ENCODE data around the gene TXNDC17.
"Not testable (repeated sequence)": the region's sequence is repeated elsewhere in the genome, so short reads cannot be mapped to it uniquely, and the experiment has no call there.

TXNDC17 gene

DNA sequence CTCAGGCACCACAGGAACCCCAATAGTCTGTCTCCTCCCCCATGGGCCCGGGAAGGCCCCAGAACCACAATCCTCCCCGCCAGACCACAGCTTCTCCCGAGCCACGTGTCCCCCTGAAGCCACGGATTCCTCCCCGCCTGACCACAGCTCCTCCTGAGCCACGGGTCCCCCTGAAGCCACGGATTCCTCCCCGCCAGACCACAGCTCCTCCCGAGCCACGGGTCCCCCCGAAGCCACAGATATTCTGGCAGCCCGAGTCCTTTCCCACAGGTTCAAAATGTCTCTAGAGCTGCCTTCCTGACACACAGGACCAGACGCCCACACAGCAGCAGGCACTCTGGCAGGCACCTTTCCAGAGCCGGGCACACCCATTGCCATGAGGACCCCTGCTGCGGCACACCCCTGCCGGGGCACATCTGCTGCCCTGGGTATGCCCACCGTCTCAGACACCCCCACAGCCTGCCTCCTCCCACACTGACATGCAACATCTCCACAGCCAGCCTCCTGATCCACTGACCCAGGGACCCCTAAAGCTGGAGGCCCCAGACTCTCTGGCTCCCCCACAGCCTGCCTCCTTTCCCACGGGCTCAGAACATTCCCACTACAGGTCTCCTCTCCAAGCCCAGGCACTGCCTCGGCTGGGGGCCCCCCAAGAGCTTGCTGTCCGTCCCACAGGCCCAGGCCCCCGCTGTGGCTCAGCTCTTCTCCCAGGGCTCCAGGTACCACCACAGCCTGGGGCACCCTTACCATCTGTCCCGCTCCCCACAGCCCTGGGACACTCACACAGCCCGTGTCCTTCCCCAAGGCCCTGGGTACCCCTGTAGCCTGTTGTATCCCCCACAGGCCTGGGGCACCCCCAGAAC, 2.6 kb upstream of the TXNDC17 start:
- DNase-seq, result no peak

DNA sequence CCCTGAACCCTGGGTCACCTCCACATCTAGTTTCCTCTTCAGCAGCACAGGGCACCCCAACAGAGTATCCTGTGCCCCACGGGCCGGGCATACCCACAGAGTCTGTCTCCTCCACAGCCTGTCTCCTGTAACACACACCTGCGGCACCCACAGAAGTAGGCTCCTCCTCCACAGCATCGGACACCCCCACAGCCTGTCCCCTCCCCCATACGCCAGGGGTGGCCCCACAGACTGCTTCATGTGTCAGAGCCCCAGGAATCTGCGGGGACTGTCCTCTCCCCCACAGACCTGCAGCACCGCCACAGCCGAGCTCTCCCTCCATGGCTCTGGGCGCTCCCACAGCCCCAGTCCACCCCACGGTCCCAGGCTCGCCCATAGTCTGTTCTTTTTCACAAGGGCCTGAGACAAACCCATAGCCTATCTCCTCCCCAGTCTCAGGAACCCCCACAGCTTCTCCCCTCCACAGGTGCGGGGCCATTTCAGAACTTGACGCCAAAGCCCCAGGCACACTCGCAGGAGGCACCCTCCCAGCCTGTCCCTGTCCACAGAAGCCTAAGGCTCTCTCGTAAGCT, 1.8 kb upstream of the TXNDC17 start:
- no peak for DNase-seq

GRCh38 chr17:6639586-6640535, 999 bp upstream of the TXNDC17 start:
- DNase-seq, result no peak

DNA sequence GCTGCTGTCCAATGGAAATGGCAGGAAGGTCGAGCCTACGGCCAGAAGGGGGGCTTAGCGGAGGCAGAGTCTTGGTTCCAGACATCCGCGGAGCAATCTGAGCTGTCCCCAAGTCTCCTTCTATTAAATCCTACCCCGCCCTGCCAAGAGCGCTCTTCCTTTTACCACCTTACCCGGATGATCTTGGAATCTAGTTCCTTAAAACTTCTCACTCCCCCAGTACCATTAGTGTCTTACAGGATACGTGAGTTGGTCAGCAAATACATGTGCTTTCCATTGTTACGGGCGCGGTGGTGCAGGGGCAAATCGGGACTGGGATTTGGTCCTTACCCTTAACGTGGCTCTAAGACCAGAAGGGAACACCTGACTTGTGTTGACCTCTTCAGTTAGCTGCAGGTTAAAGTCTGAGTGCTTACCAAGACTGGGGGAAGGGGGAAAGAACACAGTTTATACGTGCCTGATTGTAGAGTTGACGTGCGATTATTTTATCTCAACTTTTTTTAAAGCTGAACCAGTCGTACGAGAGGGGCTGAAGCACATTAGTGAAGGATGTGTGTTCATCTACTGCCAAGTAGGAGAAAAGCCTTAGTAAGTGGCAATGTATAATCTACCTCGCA, 495 bp downstream of the TXNDC17 start:
- DNase-seq, result no peak

DNA sequence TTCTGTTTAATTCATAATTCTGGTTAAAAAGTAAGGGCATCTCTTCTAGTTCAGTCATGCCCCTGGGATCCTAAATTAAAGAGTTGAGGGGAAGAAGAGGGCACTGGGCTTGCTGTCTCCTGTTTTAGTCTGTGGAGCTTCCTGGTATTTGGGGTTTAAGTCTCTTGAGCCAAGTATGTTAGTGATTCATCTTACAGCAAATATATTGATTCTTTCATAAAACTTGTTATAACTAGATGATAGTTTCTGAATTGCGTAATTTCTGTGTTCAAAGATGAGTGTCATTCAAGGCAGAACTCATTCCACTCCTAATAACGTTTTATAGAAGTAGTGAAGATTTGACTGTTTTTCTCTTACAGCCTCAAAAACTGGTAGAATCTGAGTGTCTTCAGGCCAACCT, 1.7 kb downstream of the TXNDC17 start:
- no peak for DNase-seq

- DNase-seq, result no peak
Measured at GRCh38 chr17:6643451-6644125, 2.7 kb downstream of the TXNDC17 start.

- no peak for DNase-seq
Measured at GRCh38 chr17:6648181-6648580, 7.3 kb downstream of the TXNDC17 start.

DNA sequence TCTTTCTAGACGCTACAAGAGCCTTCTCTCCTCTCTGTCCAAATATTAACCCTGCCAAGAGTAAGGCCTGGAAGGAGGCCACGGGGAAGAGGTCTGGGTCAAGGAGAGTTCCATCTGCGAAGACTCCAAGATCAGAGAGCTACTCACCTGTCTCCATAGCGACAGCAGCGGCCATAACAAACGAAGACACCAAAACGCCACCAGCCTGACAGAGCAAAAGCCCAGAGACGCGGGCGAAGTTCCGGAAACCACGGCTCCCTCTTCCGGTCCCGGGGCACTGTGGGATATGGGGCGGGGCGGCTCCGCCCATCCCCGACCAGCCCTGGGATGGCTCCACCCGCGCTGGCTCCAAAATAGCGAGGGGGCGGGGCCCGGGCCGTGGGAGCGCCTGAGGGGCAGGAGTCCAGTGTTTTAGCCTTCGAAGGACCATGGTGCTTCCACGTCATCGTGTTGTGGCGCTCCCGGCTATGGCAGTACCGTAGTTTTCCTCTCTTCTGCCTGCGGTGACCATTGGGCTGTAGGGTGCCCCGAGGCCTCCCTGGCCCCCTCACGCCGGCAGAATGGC, 10.6 kb downstream of the TXNDC17 start, which contains the start of the genes C17orf100 and MED31:
Gene C17orf100, plus strand, starts transcription at position 409 of the 565 bp plus-strand sequence. Its CDS starts 152 bp downstream, at position 561.
Gene MED31, minus strand, starts transcription at position 252 of the 565 bp plus-strand sequence. Its CDS starts 77 bp downstream, at position 175.
- DNase-seq, result peak; percentile 74

- DNase-seq, result no peak
Measured at GRCh38 chr17:6651919-6652452, 11.1 kb downstream of the TXNDC17 start.

DNA sequence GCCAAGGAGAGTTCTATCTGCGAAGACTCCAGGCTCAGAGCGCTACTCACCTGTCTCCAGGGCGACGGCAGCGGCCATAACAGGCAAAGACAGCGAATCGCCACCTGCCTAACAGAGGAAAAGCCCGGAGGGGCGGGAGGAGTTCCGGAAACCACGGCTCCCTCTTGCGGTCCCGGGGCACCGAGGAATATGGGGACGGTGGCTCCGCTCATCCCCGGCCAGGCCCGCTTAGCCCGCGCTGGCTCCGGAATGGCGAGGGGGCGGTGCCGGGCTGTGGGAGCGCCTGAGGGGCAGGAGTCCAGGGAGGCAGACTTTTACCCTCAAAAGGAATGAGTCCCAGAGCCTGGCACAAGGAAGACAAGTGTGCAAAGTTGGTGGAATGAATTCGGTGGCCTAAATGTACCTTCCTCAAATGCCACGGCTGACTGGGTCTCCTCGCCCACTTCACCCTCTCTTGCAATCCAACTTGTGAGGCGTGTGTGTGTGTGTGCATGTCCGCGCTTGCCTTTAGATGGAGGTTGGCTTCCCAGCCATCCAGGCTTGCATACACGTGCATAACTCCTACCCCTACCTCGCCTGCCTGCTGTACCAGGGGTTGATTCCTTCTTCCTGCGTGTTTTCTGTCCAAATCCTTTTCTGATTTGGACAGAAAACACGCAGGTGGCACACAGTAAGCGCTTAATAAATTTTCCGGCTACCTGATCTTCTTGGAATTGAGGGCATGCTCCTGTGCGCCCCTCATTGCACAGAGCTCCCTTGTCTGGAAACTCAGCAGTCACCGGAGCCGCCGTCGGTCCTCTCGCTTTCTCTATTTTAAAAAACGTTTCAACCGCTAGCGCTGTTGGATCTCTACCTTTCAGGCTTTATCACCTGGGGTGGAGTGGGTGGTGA, 14.2 kb downstream of the TXNDC17 start:
- peak; percentile 55 for DNase-seq

GRCh38 chr17:6655732-6656361, 15.0 kb downstream of the TXNDC17 start:
- DNase-seq, result not testable (repeated sequence)

DNA sequence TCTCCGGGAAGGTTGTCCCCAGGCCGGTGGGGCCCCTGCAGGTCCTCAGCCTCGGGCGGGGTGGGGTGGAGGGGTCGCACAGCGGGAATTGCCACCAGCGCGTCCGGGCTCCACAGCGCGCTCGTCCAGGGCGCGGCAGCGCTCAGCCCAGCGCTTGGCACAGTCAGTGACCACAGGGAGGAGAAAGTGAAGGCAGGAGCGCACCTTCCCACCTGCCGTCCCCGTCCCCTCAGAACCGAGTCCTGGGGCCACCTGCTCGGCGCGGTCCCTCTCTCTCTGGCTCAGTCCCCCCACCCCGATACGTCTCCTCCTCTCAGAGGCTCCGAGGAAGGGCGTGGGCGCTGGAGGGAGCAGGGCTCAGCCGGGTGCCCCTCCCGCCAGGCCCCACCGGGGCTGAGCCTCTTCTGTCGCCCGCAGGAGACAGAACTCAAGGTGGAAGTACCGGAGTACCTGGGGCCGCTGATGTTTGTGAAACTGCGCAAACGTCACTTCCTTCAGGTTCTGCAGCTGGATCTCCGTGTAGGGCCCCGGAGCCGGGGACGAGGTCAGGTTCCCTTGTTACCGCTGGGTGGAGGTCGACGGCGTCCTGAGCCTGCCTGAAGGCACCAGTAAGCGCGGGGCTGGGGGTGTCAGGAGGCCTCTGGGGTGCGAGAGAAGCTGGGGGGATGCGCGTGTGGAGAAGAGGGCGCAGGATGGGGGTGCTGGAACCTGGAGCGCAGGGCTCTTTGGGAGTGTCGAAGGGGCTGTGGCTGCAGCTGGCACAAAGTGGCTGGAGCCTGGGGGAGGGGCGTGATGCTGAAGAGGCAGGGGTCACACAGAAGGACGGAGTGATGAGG, 16.2 kb downstream of the TXNDC17 start:
- DNase-seq, result not testable (repeated sequence)

GRCh38 chr17:6657633-6658287, 16.9 kb downstream of the TXNDC17 start:
- DNase-seq, result no peak

- DNase-seq, result not testable (repeated sequence)
Measured at GRCh38 chr17:6658411-6658810, 17.6 kb downstream of the TXNDC17 start.

GRCh38 chr17:6660101-6660500, 19.2 kb downstream of the TXNDC17 start:
- DNase-seq, result no peak

DNA sequence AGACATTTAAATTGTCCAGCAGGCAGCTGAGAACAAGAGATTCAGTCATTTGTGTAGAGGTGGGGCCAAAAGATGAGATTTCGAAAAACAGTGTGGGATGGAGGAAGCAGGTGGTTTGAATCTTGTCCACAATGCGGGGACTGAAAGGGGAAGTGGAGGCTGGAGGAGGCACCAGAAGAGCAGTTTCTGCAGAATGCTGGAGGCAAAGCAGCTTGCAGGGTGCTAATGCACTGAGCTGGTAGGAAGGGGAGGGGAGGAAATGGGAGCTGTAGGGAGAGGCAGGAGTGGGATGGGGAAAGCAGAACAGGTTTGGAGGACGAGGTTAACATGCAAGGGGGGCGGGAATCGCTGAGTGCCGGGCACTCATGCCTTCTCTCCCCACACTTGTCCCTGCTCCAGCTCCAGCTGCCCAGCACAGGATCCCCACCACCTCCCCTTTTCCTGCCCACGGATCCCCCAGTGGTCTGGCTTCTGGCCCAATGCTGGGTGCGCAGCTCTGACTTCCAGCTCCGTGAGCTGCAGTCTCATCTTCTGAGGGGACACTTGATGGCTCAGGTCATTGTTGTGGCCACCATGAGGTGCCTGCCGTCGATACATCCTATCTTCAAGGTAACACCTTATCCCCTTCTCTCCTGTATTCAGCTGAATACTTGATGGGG, 20.1 kb downstream of the TXNDC17 start:
- DNase-seq, result no peak

DNA sequence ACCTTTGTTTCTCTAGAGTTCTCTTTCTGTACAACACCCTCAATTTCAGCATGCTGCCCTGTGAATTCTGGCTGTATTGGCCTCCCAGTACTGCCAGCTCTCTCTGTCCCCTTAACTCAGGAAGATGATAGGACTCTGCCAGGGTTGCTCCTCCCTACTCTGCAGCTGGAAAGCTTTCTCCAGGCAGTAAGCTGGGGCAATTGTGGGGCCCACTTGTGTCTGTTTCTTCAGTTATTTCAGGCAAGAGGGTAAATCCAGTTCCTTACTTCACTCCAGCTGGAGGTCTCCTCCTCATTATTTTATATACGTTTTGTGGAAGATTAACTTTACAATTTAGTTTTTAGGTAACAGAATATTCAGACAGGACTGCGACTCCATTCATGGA, 20.6 kb downstream of the TXNDC17 start:
- no peak for DNase-seq

DNA sequence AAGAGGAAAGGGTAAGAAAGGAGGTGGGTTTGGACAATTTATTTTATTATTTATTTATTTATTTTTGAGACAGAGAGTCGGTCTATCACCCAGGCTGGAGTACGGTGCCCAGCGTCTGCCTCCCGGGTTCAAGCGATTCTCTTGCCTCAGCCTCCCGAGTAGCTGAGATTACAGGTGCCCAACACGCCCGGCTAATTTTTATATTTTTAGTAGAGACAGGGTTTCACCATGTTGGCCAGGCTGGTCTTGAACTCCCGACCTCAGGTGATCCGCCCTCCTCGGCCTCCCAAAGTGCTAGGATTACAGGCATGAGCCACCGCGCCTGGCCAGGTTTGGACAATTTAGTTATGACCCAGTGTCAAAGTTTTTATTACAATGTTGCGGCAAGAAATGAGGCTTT, 22.3 kb downstream of the TXNDC17 start:
- not testable (repeated sequence) for DNase-seq

Data from COR-L47 (cell line).